GM12878 (cell line): ENCODE data around the gene KRTAP5-8. TPM values are rescaled to one million over a fixed set of nuclear protein-coding genes. Genes with fewer than 3 reads are reported as not detected.
"Not testable (repeated sequence)": the region's sequence is repeated elsewhere in the genome, so short reads cannot be mapped to it uniquely, and the experiment has no call there.

ENCODE experiments used
- ATAC-seq: fragments of 200-7000 bp; cut with Tn5 transposase; 3 replicates; pipeline ENCODE4 v1.9.1; 2020; ENCODE audit warnings: mild to moderate bottlenecking, moderate library complexity
- BruUV-seq: library from RNA; stranded (reverse); fragments of 400-500 nt; replicated peaks from 2 replicates; lab custom pipeline; 2021; lab: Mats Ljungman, UMichigan
- CTCF ChIA-PET: fragments of 300-600 bp; sonication (Branson Sonifier 250); formaldehyde crosslinking; extraction: SDS; loops from one replicate; lab custom pipeline; 2021; ENCODE audit warnings: inconsistent platforms; lab: Yijun Ruan, JAX
- POLR2A ChIA-PET: fragments of 350-600 bp; formaldehyde crosslinking; extraction: SDS; loops from one replicate; lab custom pipeline; 2021; ENCODE audit warnings: inconsistent platforms; lab: Charles Lee
- RAD21 ChIA-PET: fragments of 300-600 bp; sonication (Branson Sonifier 250); formaldehyde crosslinking; loops from one replicate; lab custom pipeline; 2023; ENCODE audit warnings: antibody characterized with exemption; ENCODE audit not compliant: unreplicated experiment; lab: Charles Lee
- SMC1A ChIA-PET: fragments of 300-600 bp; sonication (Branson Sonifier 250); formaldehyde crosslinking; loops from one replicate; lab custom pipeline; 2023; ENCODE audit not compliant: unreplicated experiment, uncharacterized antibody; lab: Charles Lee
- DNase-seq: peaks from one replicate; pipeline ENCODE4 v3.0.0-alpha.2; 2011; ENCODE audit warnings: low read depth, low spot score
- FAIRE-seq: peaks from 3 replicates; lab custom pipeline; 2011; peaks lifted over from hg19 to GRCh38; lab: Jason Lieb, UNC
- H2AFZ ChIP-seq: 2 replicates; pipeline ENCODE4 v1.6.0; 2011; ENCODE audit warnings: low read depth, low read length, control low read depth; ENCODE audit not compliant: control insufficient read depth
- H3K27ac ChIP-seq: 2 replicates; pipeline ENCODE4 v1.5.1; 2011; ENCODE audit warnings: control low read depth; ENCODE audit not compliant: control insufficient read depth, insufficient read depth
- H3K27me3 ChIP-seq, 2 experiments: replicated peaks in 1 of 2; 2 replicates each; pipeline versions ENCODE4 v1.6.0 to v1.6.1; 2011; ENCODE audit warnings: low read length in 1 of 2; ENCODE audit not compliant: control insufficient read depth in 2 of 2, insufficient read depth in 2 of 2
- H3K36me3 ChIP-seq, 2 experiments: 2 replicates each; pipeline ENCODE4 v1.5.1; 2011; ENCODE audit warnings: low read length in 1 of 2; ENCODE audit not compliant: control insufficient read depth in 2 of 2, insufficient read depth in 2 of 2
- H3K4me1 ChIP-seq: 2 replicates; pipeline ENCODE4 v1.6.1; 2011; ENCODE audit warnings: mild to moderate bottlenecking, low read length, moderate library complexity, mixed read lengths; ENCODE audit not compliant: control insufficient read depth, insufficient read depth
- H3K4me2 ChIP-seq: 2 replicates; pipeline ENCODE4 v1.6.0; 2011; ENCODE audit warnings: control low read depth; ENCODE audit not compliant: control insufficient read depth, insufficient read depth
- H3K4me3 ChIP-seq: fragments of 200-600 bp; sonication (generic); 2 replicates; pipeline ENCODE4 v1.5.1; 2016
- H3K79me2 ChIP-seq: 2 replicates; pipeline ENCODE4 v1.6.0; 2011; ENCODE audit warnings: low read length; ENCODE audit not compliant: control insufficient read depth, insufficient read depth
- H3K9ac ChIP-seq: 2 replicates; pipeline ENCODE4 v1.8.0; 2011; ENCODE audit warnings: low read length, control low read depth, mixed read lengths; ENCODE audit not compliant: control insufficient read depth, insufficient read depth
- H3K9me3 ChIP-seq: replicated peaks from 3 replicates; pipeline ENCODE4 v1.5.1; 2011; ENCODE audit warnings: mild to moderate bottlenecking, low read length; ENCODE audit not compliant: control insufficient read depth, insufficient read depth
- H4K20me1 ChIP-seq: 2 replicates; pipeline ENCODE4 v1.6.0; 2011; ENCODE audit not compliant: control insufficient read depth, insufficient read depth
- EED ChIP-seq: sonication (generic); IDR thresholded peaks from 2 replicates; pipeline ENCODE4 v1.6.1; 2016; ENCODE audit warnings: antibody characterized with exemption, low read depth
- JUNB ChIP-seq: IDR thresholded peaks from 2 replicates; pipeline ENCODE4 v1.6.1; 2016; ENCODE audit warnings: antibody characterized with exemption, mild to moderate bottlenecking
- SREBF1 ChIP-seq: IDR thresholded peaks from 2 replicates; pipeline ENCODE4 v1.6.1; 2012; ENCODE audit warnings: mild to moderate bottlenecking, low read length
- ZZZ3 ChIP-seq: IDR thresholded peaks from 2 replicates; pipeline ENCODE4 v1.6.1; 2011; ENCODE audit warnings: low read depth; ENCODE audit not compliant: control insufficient read depth, insufficient read length
- WGBS: methylation state at CpG from one replicate; pipeline ENCODE4 v1.1.6; 2016; ENCODE audit warnings: low lambda C conversion rate; ENCODE audit not compliant: insufficient replicate concordance, insufficient coverage; ENCODE audit errors: missing lambda C conversion rate; 5-methylcytosine and 5-hydroxymethylcytosine counted together
- in situ Hi-C: fragments of 300-500 bp; cut with MboI; formaldehyde crosslinking; loops from 9 replicates; pipeline ENCODE4 v1.14.3; 2018; ENCODE audit warnings: mixed read lengths
- intact Hi-C: fragments of 100-400 bp; cut with micrococcal nuclease; formaldehyde crosslinking; loops from one replicate; pipeline ENCODE4 v1.14.2; 2022; ENCODE audit not compliant: unreplicated experiment
- polyA plus RNA-seq, 11 experiments: library from polyadenylated mRNA; depleted of rRNA in 4 of 11; unstranded in 6 of 11; stranded (reverse) in 5 of 11; fragments of >200 nt; fragmentation: Nextera tagmentation in 4 of 11; fragmentation: Illumina TruSeq in 1 of 11; extraction: Ambion mirVana in 4 of 11; extraction: Trizol in 1 of 11; gene quantifications; 1 replicate in 1 of 11; 2 replicates in 10 of 11; pipeline versions ENCODE4 v1.2.1 to v1.2.3, GENCODE V29; 2011 to 2016; ENCODE audit warnings: inconsistent platforms in 2 of 11, missing spikeins in 2 of 11, low read depth in 1 of 11
- total RNA-seq, 4 experiments: library from RNA; depleted of rRNA in 3 of 4; stranded (reverse); fragments of >200 nt in 3 of 4; fragmentation: Illumina TruSeq in 1 of 4; extraction: Trizol in 1 of 4; gene quantifications; 2 replicates each; pipeline versions ENCODE4 v1.2.1 to v1.2.3, GENCODE V29; 2013 to 2021

Gene KRTAP5-8
- total and polyA plus RNA-seq, 10 of the 15 experiments (the other 5 are each of a cell fraction or from before 2014, with no cell fraction given), result 0.07 to 0.36 (median 0.13) TPM; not detected in 6

DNA sequence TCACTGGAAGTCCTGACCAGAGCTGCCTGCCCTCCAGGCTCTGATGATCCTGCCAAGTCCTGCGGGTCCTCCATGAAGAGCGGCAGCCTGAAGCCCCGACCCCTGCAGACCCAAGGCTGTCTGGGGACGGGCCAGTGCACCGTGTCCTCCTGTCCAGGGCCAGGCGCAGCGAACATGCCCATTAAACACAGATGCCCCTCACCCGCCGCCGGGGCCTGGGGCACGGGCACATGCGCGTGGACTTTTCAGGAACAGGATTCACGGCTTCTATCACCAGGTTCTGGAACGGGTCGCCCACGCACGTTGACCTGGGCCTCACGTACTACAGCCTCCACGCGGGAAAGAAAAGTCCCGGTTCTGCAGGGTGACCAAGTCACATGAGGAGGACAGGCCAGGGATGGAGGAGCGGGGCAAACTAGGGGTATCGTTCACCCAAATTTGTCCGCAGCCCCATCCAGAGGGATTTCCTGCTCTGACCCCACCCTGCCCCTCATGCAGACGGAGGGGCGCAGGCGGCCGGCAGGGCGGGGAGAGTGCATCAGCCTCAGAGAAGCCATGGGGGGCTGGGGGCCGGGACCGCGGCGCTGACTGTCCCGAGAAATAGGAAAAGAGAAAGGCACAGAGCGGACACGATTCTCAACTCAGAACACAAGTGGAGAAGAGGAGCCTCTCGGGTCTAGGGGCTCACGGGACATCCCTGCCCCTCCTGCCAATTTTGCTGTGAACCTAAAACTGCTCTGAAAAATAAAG lies 33.5 kb downstream of the KRTAP5-8 start:
- ATAC-seq, BruUV-seq, H2AFZ ChIP-seq, SMC1A ChIA-PET, H4K20me1 ChIP-seq, POLR2A ChIA-PET, H3K9me3 ChIP-seq, H3K27ac ChIP-seq, H3K4me3 ChIP-seq, H3K4me2 ChIP-seq, intact Hi-C loops, H3K9ac ChIP-seq, FAIRE-seq, H3K79me2 ChIP-seq, H3K36me3 ChIP-seq, H3K4me1 ChIP-seq, RAD21 ChIA-PET, CTCF ChIA-PET, DNase-seq, in situ Hi-C loops, H3K27me3 ChIP-seq: not testable (repeated sequence)
- 67% methylated on average over 24 of the region's 39 CpGs for WGBS

DNA sequence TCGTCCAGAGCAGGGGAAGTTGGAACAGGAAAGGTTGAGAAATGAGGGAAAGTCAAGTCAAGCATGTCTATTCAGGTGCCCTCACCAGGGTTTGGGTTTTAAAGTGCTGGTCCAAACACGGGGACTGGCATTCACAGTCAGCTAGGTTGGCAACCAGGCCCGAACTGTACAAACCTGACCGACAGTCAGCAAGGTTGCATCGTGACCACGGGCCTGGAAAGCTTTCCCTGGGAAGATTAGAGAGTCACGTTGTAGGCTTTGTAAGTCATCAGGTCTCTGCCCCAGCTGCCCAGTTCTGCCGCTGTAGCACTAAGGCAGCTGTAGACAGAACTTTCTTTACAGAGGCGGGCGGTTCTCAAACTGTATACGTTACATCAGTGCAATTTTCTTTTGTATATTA lies 35.0 kb downstream of the KRTAP5-8 start:
- ChIA-PET RAD21 (no interaction called here), POLR2A (no interaction called here), SMC1A (interaction anchor here (1.3 kb wide), 1 partner anchor 10 kb away, joined by 3 read pairs; no protein-coding TSS in a partner anchor), CTCF (no interaction called here)
- Histone ChIP-seq H3K79me2 (no peaks in the 10 kb centered on the region), H3K27ac (no peak overlapping the region), H3K4me2 (no peak overlapping the region), H3K27me3 (no peaks in the 10 kb centered on the region; a peak in 2 of 4 replicates), H3K9me3 (no peaks in the 10 kb centered on the region), H3K9ac (no peak overlapping the region), H3K36me3 (no peaks in the 10 kb centered on the region), H3K4me1 (no peaks in the 10 kb centered on the region), H4K20me1 (no peaks in the 10 kb centered on the region; the same call in 1 of the 2 replicates), H3K4me3 (no peak overlapping the region), H2AFZ (no peak overlapping the region)
- intact Hi-C loops (no loop called here), in situ Hi-C loops (no loop called here)
- no peak for FAIRE-seq
- TF ChIP-seq SREBF1 (no peak), ZZZ3 (no peak), JUNB (no peak), EED (no peak)
- 40% methylated on average over 11 of the region's 11 CpGs for WGBS
- no TSS peak for BruUV-seq
- DNase-seq, result no peak
- no peak for ATAC-seq
